Activated T-cell treated with anti-CD3 and anti-CD28 coated beads for 24 hours (primary cell): Measurements from ENCODE around the gene PDK1.

ENCODE experiments used
- DNase-seq: peaks from one replicate; pipeline ENCODE4 v3.0.0-alpha.2; 2020; ENCODE audit warnings: low read depth

Gene PDK1

GRCh38 chr2:172642301-172643020 is 86.6 kb downstream of the PDK1 start:
- no peak for DNase-seq

- DNase-seq = no peak
Observed at GRCh38 chr2:172643142-172643541, 87.3 kb downstream of the PDK1 start.

GRCh38 chr2:172647439-172647838 is 91.5 kb downstream of the PDK1 start:
- DNase-seq = no peak

DNA sequence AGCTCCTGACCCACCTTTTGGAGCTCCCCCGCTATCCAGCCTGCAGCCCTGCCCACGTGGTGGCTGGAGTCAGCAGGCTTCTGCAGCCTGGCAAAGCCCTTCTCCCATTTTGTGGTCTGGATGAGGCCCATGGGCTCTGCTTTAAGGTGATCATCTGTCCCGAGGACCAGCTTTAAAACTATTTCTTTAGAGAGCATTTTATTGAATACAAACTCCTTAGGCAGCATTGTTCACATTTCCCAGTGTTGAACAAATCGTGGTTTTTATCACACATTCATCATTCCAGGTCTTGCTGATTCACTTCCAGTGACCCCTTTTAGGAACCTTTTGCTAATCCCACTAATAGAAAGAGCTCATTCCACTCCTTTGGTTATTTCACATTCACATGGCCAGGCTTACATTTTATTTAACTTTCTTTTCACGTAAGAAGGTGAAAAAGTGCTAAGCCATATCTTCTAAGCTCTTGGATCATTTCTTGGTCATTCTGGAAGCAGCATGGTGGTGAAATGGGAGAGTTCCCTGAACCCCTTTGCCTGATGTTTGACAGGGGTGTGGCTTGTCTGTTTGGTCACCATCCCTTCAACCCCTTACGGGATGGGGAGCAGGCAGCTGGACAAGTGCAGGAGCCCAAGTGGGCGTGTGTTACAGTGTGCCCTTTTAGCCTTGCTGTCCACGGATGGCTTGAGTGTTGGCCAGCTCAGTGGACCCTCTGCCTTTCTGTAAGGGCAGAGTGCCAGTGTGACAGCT is 99.4 kb downstream of the PDK1 start:
- DNase-seq = no peak

DNA sequence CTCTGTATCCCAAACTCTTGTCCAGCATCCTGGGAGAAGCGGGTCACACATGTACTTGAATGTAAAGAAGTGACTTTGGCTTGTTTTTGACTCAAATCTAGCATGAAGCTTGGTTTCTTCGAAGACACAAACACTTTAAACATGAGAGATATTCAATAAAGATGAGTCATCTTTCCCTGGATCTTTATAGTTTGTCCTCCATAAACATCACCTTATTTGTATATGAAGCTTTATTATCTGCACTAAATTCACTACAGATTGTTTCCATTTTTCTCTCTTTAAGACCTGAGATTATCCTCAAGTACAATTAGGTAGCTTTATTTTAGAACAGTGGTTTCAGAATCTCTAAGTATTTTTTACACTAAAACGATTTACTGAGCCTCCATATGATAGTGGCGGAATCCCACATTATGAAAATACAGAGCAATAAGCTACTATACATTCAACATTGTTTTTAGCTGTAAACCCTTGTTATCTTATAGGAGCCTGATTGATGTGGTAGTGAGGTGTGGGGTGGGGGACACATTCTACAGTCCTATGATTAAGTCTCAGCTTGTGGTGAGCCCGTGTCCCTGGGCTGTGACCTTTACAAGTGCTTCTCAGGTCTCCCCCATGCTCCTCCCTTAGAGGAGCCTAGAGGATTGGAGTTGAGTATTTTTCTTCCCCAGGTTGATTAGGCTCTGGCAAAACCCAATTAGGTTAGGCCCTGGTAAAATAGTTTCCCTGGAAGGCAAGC is 100.1 kb downstream of the PDK1 start:
- DNase-seq = no peak
